CD4-positive, alpha-beta memory T cell (primary cell): Measurements from ENCODE around the gene ZFP42. TPM values are rescaled to one million over a fixed set of nuclear protein-coding genes. Genes with fewer than 3 reads are reported as not detected.

Experiments
- CTCF ChIA-PET: fragments of 350-600 bp; sonication (Branson Sonifier 250); formaldehyde crosslinking; loops from one replicate; lab custom pipeline; 2021; ENCODE audit warnings: inconsistent platforms; ENCODE audit not compliant: partially characterized antibody; lab: Charles Lee
- POLR2A ChIA-PET: fragments of 350-600 bp; sonication (Branson Sonifier 250); formaldehyde crosslinking; loops from one replicate; lab custom pipeline; 2021; ENCODE audit not compliant: partially characterized antibody; lab: Charles Lee
- DNase-seq, 5 donors: peaks; one replicate each; pipeline versions ENCODE4 v3.0.0 to v3.0.0-alpha.2; 2020 to 2022; ENCODE audit warnings: mixed read lengths in 1 of 5
- H3K27ac ChIP-seq: one replicate; pipeline ENCODE4 v1.7.0; 2013; ENCODE audit warnings: low read depth, low read length
- H3K27me3 ChIP-seq: 2 replicates; pipeline ENCODE4 v1.7.0; 2013; ENCODE audit warnings: mild to moderate bottlenecking, low read length, moderate library complexity; ENCODE audit not compliant: insufficient read depth
- H3K36me3 ChIP-seq: 2 replicates; pipeline ENCODE4 v1.7.0; 2013; ENCODE audit warnings: mild to moderate bottlenecking, low read length, moderate library complexity; ENCODE audit not compliant: insufficient read depth
- H3K4me1 ChIP-seq: 2 replicates; pipeline ENCODE4 v1.7.0; 2013; ENCODE audit warnings: mild to moderate bottlenecking, low read length, moderate library complexity; ENCODE audit not compliant: insufficient read depth
- H3K4me3 ChIP-seq, 2 donors: one replicate each; pipeline ENCODE4 v1.7.0; 2013; ENCODE audit warnings: low read length in 2 of 2, mild to moderate bottlenecking in 1 of 2
- H3K9me3 ChIP-seq, 2 donors: one replicate each; pipeline ENCODE4 v1.7.0; 2013; ENCODE audit warnings: low read length in 2 of 2, control low read depth in 1 of 2; ENCODE audit not compliant: control insufficient read depth in 1 of 2
- H3K27ac Mint-ChIP-seq, 7 donors: one replicate each; pipeline ENCODE4 v1.8.0; 2020 to 2021; ENCODE audit warnings: mixed read lengths in 7 of 7, mild to moderate bottlenecking in 6 of 7, inconsistent platforms in 3 of 7, moderate library complexity in 3 of 7
- H3K27me3 Mint-ChIP-seq, 2 donors: one replicate each; pipeline ENCODE4 v1.8.0; 2020 to 2021; ENCODE audit warnings: mixed read lengths in 2 of 2
- H3K36me3 Mint-ChIP-seq, 2 donors: one replicate each; pipeline ENCODE4 v1.8.0; 2020 to 2021; ENCODE audit warnings: mixed read lengths in 2 of 2, inconsistent platforms in 1 of 2, mild to moderate bottlenecking in 1 of 2
- H3K4me1 Mint-ChIP-seq, 4 donors: one replicate each; pipeline ENCODE4 v1.8.0; 2020 to 2021; ENCODE audit warnings: mixed read lengths in 4 of 4, mild to moderate bottlenecking in 1 of 4
- H3K4me3 Mint-ChIP-seq, 8 donors: one replicate each; pipeline ENCODE4 v1.8.0; 2020 to 2021; ENCODE audit warnings: mixed read lengths in 8 of 8, mild to moderate bottlenecking in 7 of 8, moderate library complexity in 6 of 8, inconsistent platforms in 3 of 8
- H3K9me3 Mint-ChIP-seq, 8 donors: one replicate each; pipeline ENCODE4 v1.8.0; 2020 to 2021; ENCODE audit warnings: mixed read lengths in 8 of 8, mild to moderate bottlenecking in 5 of 8, inconsistent platforms in 3 of 8, moderate library complexity in 1 of 8
- intact Hi-C: fragments of 100-400 bp; cut with micrococcal nuclease; formaldehyde crosslinking; loops from one replicate; pipeline ENCODE4 v1.15.1; 2023
- polyA plus RNA-seq, 2 donors: library from polyadenylated mRNA; unstranded; fragments of 300-500 nt; fragmentation: Illumina TruSeq; gene quantifications; one replicate each; pipeline ENCODE4 v1.2.3, GENCODE V29; 2021
- total RNA-seq, 2 experiments: library from RNA; stranded (reverse); gene quantifications; one replicate each; pipeline ENCODE4 v1.2.3, GENCODE V29; 2021

The ZFP42 gene
- total RNA-seq (not detected), polyA plus RNA-seq (not detected)

DNA sequence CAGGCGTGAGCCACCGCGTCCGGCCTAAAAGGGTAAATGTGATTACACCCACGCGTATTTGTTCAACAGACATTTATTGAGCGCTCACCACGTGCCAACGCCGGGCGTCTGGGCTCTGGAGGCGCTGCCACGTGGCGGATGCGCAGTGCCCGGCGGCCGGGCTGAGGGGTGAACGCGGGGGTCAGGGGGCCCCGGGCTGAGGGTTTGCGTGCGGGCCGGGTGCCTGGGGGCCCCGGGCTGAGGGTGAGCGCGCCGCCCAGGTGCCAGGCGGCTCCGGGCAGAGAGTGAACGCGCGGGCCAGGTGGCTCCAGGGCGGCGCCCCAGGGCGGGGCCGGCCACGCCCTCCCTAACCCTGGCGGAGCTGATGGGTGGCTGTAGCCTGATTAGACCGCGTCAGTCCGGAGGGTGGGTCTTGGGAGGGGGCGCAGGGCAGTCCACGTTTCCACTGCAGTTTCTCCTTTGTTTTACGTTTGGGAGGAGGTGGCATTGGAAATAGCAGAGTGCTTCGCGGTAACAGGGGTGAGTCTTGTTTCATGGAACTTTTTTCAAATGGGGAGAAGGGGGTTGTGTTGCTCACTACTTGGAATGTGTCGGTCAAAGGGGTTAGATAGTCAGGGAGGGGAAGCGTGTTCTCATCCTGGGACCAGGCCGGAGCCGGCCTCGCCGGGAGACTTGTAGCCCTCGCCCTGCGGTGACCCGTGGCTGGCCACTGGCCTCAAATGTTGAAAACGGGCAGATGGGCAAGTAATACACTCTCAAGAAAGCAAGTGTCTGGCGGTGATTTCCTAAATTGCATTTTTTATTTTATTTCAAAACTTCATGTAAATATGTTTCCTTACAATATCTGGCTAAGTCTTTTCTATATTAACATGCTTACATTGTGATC lies at the start of gene ZFP42:
TSS of gene ZFP42 (plus strand) at position 450 of the 886 bp plus-strand sequence. CDS start 7,037 bp downstream, outside the sequence.
- H3K27ac ChIP-seq = no peak within 1 kb of the TSS
- no peaks in the 10 kb centered on the region for H3K9me3 ChIP-seq
- no peak within 1 kb of the TSS for H3K4me3 ChIP-seq
- CTCF ChIA-PET = no interaction called here
- intact Hi-C loops = no loop called here
- H3K27me3 Mint-ChIP-seq = peaks cover 1 to 2% of the 10 kb centered on the region in 2 donors
- no peaks in the 10 kb centered on the region for H3K4me1 ChIP-seq
- H3K36me3 ChIP-seq = no peaks in the 10 kb centered on the region
- DNase-seq = no peak
- H3K27me3 ChIP-seq = no peaks in the 10 kb centered on the region
- POLR2A ChIA-PET = no interaction called here
- peaks cover 2 to 34% (median 22%) of the 10 kb centered on the region in 8 donors for H3K9me3 Mint-ChIP-seq
- no peaks in the 10 kb centered on the region for H3K36me3 Mint-ChIP-seq
- H3K27ac Mint-ChIP-seq = no peak within 1 kb of the TSS
- H3K4me1 Mint-ChIP-seq = no peaks in the 10 kb centered on the region
- no peak within 1 kb of the TSS for H3K4me3 Mint-ChIP-seq

DNA sequence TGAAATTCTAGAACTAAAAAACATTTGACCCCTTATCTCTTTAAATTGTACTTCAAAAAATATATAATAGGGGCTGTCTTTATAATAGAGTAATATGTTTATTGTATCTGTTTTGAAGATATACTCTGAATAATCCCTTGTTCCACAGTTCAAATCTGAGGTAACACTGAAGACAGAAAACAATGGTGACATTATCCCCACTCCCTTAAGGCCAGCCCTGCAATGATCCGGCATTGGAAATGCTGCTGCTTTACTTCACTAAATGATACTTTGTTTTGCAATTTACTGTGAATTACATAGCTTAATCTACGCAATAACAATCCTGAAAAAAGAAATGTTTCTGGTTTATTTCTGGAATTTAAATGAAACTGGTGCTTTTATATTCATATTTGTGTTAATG lies 34.4 kb upstream of the ZFP42 start:
- no peaks in the 10 kb centered on the region for H3K36me3 Mint-ChIP-seq
- Histone ChIP-seq H3K9me3 (no peaks in the 10 kb centered on the region), H3K4me3 (no peak overlapping the region), H3K27me3 (no peaks in the 10 kb centered on the region), H3K36me3 (no peaks in the 10 kb centered on the region), H3K27ac (no peak overlapping the region), H3K4me1 (no peaks in the 10 kb centered on the region)
- no peak overlapping the region for H3K4me3 Mint-ChIP-seq
- no peaks in the 10 kb centered on the region for H3K27me3 Mint-ChIP-seq
- ChIA-PET POLR2A (no interaction called here), CTCF (no interaction called here)
- peaks cover 0 to 10% (median 6%) of the 10 kb centered on the region in 8 donors for H3K9me3 Mint-ChIP-seq
- intact Hi-C loops = no loop called here
- no peak overlapping the region for H3K27ac Mint-ChIP-seq
- no peak for DNase-seq
- H3K4me1 Mint-ChIP-seq = no peaks in the 10 kb centered on the region

DNA sequence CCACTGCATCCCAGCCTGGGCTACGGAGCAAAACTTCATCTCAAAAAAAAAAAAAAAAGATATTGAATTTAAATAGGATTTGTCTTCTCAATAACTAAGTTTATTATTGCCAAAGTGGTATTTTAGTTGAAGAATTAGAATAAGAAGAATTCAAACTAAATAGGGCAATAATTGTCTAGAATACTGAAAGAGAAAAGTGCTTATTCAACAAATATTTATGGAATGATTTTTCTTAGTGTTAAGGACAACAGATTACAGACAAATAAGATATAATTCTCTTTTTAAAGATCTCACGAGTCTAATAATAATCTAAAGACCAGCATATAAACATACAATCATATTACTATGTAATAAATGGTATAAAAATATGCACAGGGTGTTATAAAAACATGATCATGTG lies 33.6 kb upstream of the ZFP42 start:
- no peak for DNase-seq
- no peaks in the 10 kb centered on the region for H3K4me1 Mint-ChIP-seq
- Histone ChIP-seq H3K27ac (no peak overlapping the region), H3K36me3 (no peaks in the 10 kb centered on the region), H3K4me3 (no peak overlapping the region), H3K9me3 (no peaks in the 10 kb centered on the region), H3K27me3 (no peaks in the 10 kb centered on the region), H3K4me1 (no peaks in the 10 kb centered on the region)
- H3K9me3 Mint-ChIP-seq = peaks cover 0 to 8% (median 4%) of the 10 kb centered on the region in 8 donors
- no peak overlapping the region for H3K27ac Mint-ChIP-seq
- CTCF ChIA-PET = no interaction called here
- no peak overlapping the region for H3K4me3 Mint-ChIP-seq
- H3K27me3 Mint-ChIP-seq = no peaks in the 10 kb centered on the region
- intact Hi-C loops = no loop called here
- POLR2A ChIA-PET = no interaction called here
- no peaks in the 10 kb centered on the region for H3K36me3 Mint-ChIP-seq

DNA sequence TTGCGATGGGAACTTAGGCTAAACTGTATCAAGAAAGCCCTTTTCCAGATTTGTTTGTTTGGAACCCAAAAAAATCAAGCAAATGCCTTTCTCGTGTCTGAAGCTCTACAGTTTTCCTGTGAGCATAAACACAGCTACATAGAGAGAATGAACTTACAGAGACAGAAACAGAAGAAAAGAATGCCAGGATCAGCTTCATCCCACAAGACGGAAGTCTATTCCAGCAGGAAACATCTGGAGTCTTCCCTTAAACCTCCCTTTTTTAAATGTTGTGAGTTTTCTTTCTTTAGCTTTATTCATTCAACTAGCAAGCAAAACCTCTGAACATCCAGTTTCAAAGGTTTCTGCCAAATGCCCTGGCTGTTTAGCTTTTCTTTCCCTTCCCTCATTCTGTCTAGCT lies 32.6 kb upstream of the ZFP42 start:
- H3K27me3 Mint-ChIP-seq = no peaks in the 10 kb centered on the region
- Histone ChIP-seq H3K36me3 (no peaks in the 10 kb centered on the region), H3K4me3 (no peak overlapping the region), H3K27me3 (no peaks in the 10 kb centered on the region), H3K9me3 (no peaks in the 10 kb centered on the region), H3K27ac (no peak overlapping the region), H3K4me1 (no peaks in the 10 kb centered on the region)
- POLR2A ChIA-PET = no interaction called here
- H3K9me3 Mint-ChIP-seq = peaks cover 0 to 6% (median 3%) of the 10 kb centered on the region in 8 donors
- no peaks in the 10 kb centered on the region for H3K4me1 Mint-ChIP-seq
- intact Hi-C loops = no loop called here
- H3K27ac Mint-ChIP-seq = no peak overlapping the region
- DNase-seq = no peak
- H3K36me3 Mint-ChIP-seq = no peaks in the 10 kb centered on the region
- no peak overlapping the region for H3K4me3 Mint-ChIP-seq
- CTCF ChIA-PET = no interaction called here

DNA sequence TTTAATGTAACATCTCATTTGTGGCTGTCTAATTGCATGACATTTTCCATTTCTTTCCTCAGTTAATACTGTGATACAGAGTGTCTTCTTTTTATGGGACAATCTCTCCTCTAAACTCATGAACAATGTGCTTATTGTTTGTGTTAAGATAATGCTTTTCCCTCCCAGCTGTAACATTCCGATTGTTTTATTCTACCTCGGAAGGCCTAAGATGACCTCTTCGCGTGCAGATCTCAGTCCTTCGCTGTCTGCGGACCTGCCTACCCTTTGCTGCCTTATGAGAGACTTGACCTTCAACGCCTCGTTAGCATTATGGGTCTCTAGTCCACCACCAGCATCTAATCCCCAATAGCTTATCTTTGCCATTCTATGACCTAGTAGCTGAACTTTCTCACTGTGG lies 29.8 kb upstream of the ZFP42 start:
- H3K27me3 ChIP-seq = no peaks in the 10 kb centered on the region
- H3K4me1 ChIP-seq = no peaks in the 10 kb centered on the region
- no peaks in the 10 kb centered on the region for H3K36me3 ChIP-seq
- no peak overlapping the region for H3K27ac ChIP-seq
- no peaks in the 10 kb centered on the region for H3K9me3 ChIP-seq
- no peaks in the 10 kb centered on the region for H3K27me3 Mint-ChIP-seq
- CTCF ChIA-PET = no interaction called here
- H3K36me3 Mint-ChIP-seq = no peaks in the 10 kb centered on the region
- H3K4me3 Mint-ChIP-seq = no peak overlapping the region
- DNase-seq = no peak
- H3K27ac Mint-ChIP-seq = no peak overlapping the region
- POLR2A ChIA-PET = no interaction called here
- no peak overlapping the region for H3K4me3 ChIP-seq
- H3K4me1 Mint-ChIP-seq = no peaks in the 10 kb centered on the region
- intact Hi-C loops = no loop called here
- H3K9me3 Mint-ChIP-seq = peaks cover 0 to 10% (median 3%) of the 10 kb centered on the region in 8 donors

DNA sequence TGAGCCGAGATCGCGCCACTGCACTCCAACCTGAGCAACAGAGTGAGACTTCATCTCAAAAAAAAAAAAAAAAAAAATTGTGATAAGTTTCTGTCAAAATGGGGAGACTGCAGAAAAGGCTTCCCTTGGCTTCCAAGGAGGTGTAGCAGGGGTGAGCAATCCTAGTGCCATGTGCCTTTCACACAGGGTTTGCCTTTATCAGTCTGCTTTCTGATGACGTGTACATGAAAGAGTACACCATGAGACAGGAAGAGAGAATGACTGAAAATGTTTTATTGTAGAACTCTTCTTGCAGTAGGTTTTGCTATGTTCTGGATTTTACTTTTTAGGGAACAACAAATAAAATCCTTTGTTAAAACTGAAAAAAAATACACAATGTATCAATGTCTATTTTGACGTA lies 23.4 kb upstream of the ZFP42 start:
- no peaks in the 10 kb centered on the region for H3K36me3 ChIP-seq
- H3K27me3 ChIP-seq = no peaks in the 10 kb centered on the region
- ChIA-PET CTCF (no interaction called here), POLR2A (no interaction called here)
- intact Hi-C loops = no loop called here
- no peak overlapping the region for H3K27ac ChIP-seq
- no peak overlapping the region for H3K4me3 ChIP-seq
- DNase-seq = no peak
- H3K27ac Mint-ChIP-seq = no peak overlapping the region
- H3K9me3 ChIP-seq = no peaks in the 10 kb centered on the region
- no peaks in the 10 kb centered on the region for H3K27me3 Mint-ChIP-seq
- H3K9me3 Mint-ChIP-seq = peaks cover 0 to 16% (median 8%) of the 10 kb centered on the region in 8 donors
- no peaks in the 10 kb centered on the region for H3K4me1 ChIP-seq
- H3K4me3 Mint-ChIP-seq = no peak overlapping the region
- H3K4me1 Mint-ChIP-seq = no peaks in the 10 kb centered on the region
- no peaks in the 10 kb centered on the region for H3K36me3 Mint-ChIP-seq

DNA sequence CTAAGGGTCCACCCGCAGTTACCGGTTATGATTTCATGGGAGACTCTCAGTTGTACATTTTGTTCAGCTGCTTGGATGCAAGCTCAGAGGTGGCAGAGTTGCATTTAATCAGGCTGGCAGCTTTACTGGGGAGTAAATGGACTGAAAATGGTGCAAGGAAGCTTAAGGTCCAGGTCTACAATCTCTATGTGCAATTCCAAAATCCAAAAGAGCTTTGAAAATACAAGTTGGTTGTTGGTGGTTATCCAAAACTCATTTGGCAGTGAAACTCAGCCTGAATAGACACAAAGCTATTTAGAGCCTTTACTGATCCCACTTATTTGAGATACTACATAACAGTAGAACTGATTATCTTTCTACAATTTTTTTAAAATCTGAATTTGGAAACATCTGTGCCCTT lies 11.8 kb upstream of the ZFP42 start:
- Mint-ChIP-seq H3K4me1 (no peaks in the 10 kb centered on the region), H3K27me3 (no peaks in the 10 kb centered on the region), H3K36me3 (no peaks in the 10 kb centered on the region), H3K9me3 (peaks cover 2 to 26% (median 15%) of the 10 kb centered on the region in 8 donors), H3K27ac (no peak overlapping the region), H3K4me3 (no peak overlapping the region)
- ChIA-PET CTCF (no interaction called here), POLR2A (no interaction called here)
- no peaks in the 10 kb centered on the region for H3K36me3 ChIP-seq
- H3K9me3 ChIP-seq = no peaks in the 10 kb centered on the region
- no peak for DNase-seq
- no peak overlapping the region for H3K4me3 ChIP-seq
- no peak overlapping the region for H3K27ac ChIP-seq
- intact Hi-C loops = no loop called here
- H3K27me3 ChIP-seq = no peaks in the 10 kb centered on the region
- no peaks in the 10 kb centered on the region for H3K4me1 ChIP-seq
